ENCODE results near the gene BCR. TPM values are rescaled to one million over a fixed set of nuclear protein-coding genes. Genes with fewer than 3 reads are reported as not detected.

BCR gene
- total and polyA plus RNA-seq, 2 of the 4 experiments (the other 2 are of a cell fraction), result 28.9 to 44.6 TPM

DNA sequence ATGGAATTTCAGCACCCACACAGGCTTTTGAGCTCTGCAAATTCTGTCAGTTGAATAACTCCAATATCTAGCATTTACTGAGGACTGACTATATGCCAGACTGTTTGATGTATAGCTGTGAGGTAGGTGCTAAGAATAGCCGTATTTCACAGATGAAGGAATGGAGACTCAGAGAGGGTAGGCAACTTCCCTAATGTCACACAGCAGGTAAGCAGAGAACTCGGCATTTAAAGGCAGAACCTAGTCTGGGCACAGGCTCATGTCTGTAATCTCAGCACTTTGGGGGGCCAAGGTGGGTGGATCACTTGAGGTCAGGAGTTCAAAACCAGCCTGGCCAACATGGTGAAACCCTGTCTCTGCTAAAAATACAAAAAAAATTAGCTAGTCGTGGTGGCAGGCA is 184.1 kb downstream of the BCR start:
- H3K27me3 ChIP-seq (ENCODE audit: control insufficient read depth, insufficient read depth, low read length), result peaks cover 15% of the 10 kb centered on the region
- H4K5ac ChIP-seq (ENCODE audit: low read depth, low read length), result no peak overlapping the region
- dilution Hi-C loops (cut with HindIII; ENCODE audit: low sequenced_read_pairs, unreplicated experiment), result no loop called here
- in situ Hi-C loops (cut with MboI; ENCODE audit: low sequenced_read_pairs), result no loop called here
- H3K18ac ChIP-seq (ENCODE audit: low read depth, low read length), result no peak overlapping the region
- no peaks in the 10 kb centered on the region for H3K4me1 ChIP-seq (ENCODE audit: control insufficient read depth, insufficient read depth, low read length)
- no peak overlapping the region for H2BK20ac ChIP-seq (ENCODE audit: low read depth, low read length)
- ChIA-PET POLR2A (ENCODE audit: unreplicated experiment) (no interaction called here), CTCF (no interaction called here)
- no peak overlapping the region for H3K56ac ChIP-seq (ENCODE audit: extremely low read depth, insufficient read depth, low read length)
- WGBS, 2 experiments (ENCODE audit: extremely low coverage in 2 of 2, insufficient read length in 1 of 2), result no CpG with 5 or more reads among the region's 3 CpGs
- no peak overlapping the region for H3K23ac ChIP-seq (ENCODE audit: low read depth, low read length)
- no peak overlapping the region for H4K91ac ChIP-seq (ENCODE audit: insufficient read depth, low read depth, low read length)
- BruUV-seq (replicated peaks), result no TSS peak
- H4K8ac ChIP-seq (ENCODE audit: low read depth in 2 of 2, low read length in 2 of 2), result no peak overlapping the region
- H3K4me3 ChIP-seq (ENCODE audit: insufficient read depth, low read depth, low read length), result no peak overlapping the region
- H3K14ac ChIP-seq (replicated peaks; ENCODE audit: low read depth, low read length), result no peak overlapping the region
- no peak for DNase-seq
- no peak overlapping the region for H2BK120ac ChIP-seq (ENCODE audit: low read depth, low read length)
- H3K79me1 ChIP-seq (ENCODE audit: low read depth in 1 of 2, low read length in 2 of 2), result no peaks in the 10 kb centered on the region
- TF ChIP-seq MAFK (IDR thresholded peaks at IDR 0.05; ENCODE audit: low read depth, low read length) (no peak), POLR2A (IDR thresholded peaks at IDR 0.05; ENCODE audit: low read depth, low read length) (no peak), NFE2L2 (IDR thresholded peaks at IDR 0.05; ENCODE audit: low read depth, low read length) (no peak), MAZ (IDR thresholded peaks at IDR 0.05; ENCODE audit: borderline replicate concordance, low read depth, low read length) (no peak), ELK1 (IDR thresholded peaks at IDR 0.05; ENCODE audit: borderline replicate concordance, low read depth, low read length) (no peak), RAD21 (IDR thresholded peaks at IDR 0.05; ENCODE audit: low read length) (no peak), RCOR1 (IDR thresholded peaks at IDR 0.05; ENCODE audit: insufficient replicate concordance, low read length) (no peak), SMC3 (IDR thresholded peaks at IDR 0.05; ENCODE audit: low read depth, low read length) (no peak), BHLHE40 (IDR thresholded peaks at IDR 0.05; ENCODE audit: low read depth, low read length) (no peak), MXI1 (IDR thresholded peaks at IDR 0.05; ENCODE audit: borderline replicate concordance, low read depth, low read length) (no peak), CEBPB (IDR thresholded peaks at IDR 0.05; ENCODE audit: low read depth, low read length) (no peak), CTCF (conservative IDR thresholded peaks at IDR 0.05; ENCODE audit: low read depth, low read length) (no peak), CHD1 (IDR thresholded peaks at IDR 0.05; ENCODE audit: low read depth, low read length) (no peak), FOS (IDR thresholded peaks at IDR 0.05; ENCODE audit: low read depth, low read length) (no peak), RFX5 (IDR thresholded peaks at IDR 0.05; ENCODE audit: low read depth, low read length) (no peak)
- TF ChIP-seq, protein P1, sequence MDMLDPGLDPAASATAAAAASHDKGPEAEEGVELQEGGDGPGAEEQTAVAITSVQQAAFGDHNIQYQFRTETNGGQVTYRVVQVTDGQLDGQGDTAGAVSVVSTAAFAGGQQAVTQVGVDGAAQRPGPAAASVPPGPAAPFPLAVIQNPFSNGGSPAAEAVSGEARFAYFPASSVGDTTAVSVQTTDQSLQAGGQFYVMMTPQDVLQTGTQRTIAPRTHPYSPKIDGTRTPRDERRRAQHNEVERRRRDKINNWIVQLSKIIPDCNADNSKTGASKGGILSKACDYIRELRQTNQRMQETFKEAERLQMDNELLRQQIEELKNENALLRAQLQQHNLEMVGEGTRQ (IDR thresholded peaks at IDR 0.05; ENCODE audit: low read depth, low read length), result no peak
- H2AK9ac ChIP-seq (replicated peaks; ENCODE audit: low read depth, low read length, poor library complexity), result no peak overlapping the region
- no peaks in the 10 kb centered on the region for H3K9me3 ChIP-seq (ENCODE audit: control insufficient read depth, insufficient read depth, low read length)
- no peaks in the 10 kb centered on the region for H3K36me3 ChIP-seq (ENCODE audit: control insufficient read depth, insufficient read depth, low read length)
- no peak overlapping the region for H3K4ac ChIP-seq (ENCODE audit: low read depth, low read length)
- H2BK15ac ChIP-seq (ENCODE audit: low read depth, low read length), result no peak overlapping the region
- intact Hi-C loops (cut with micrococcal nuclease), result no loop called here
- no peak overlapping the region for H3K27ac ChIP-seq (ENCODE audit: insufficient read depth, low read length)
- ATAC-seq (ENCODE audit: low read depth), result no peak
- no peak overlapping the region for H2BK5ac ChIP-seq (ENCODE audit: low read depth, low read length, poor library complexity, severe bottlenecking)
- no peaks in the 10 kb centered on the region for H4K20me1 ChIP-seq (ENCODE audit: insufficient read depth, low read length)
- H2AK5ac ChIP-seq (ENCODE audit: low read depth, low read length), result no peak overlapping the region
- no peak overlapping the region for H3K9ac ChIP-seq (ENCODE audit: low read depth, low read length)
- H3K9me1 ChIP-seq (ENCODE audit: insufficient read depth, low read length), result no peaks in the 10 kb centered on the region
- H3K4me2 ChIP-seq (ENCODE audit: low read depth, low read length), result no peak overlapping the region
- H2AFZ ChIP-seq (replicated peaks; ENCODE audit: low read length, poor library complexity), result no peak overlapping the region

Data from IMR-90 (cell line).